ENCODE measurements around the gene AKNA.

AKNA gene

GRCh38 chr9:114355821-114356220 is 32.0 kb downstream of the AKNA start:
- no peak for DNase-seq

- DNase-seq, result no peak
These were observed 35.9 kb downstream of the AKNA start for GRCh38 chr9:114351932-114352331.

- no peak for DNase-seq
These were observed 37.0 kb downstream of the AKNA start for GRCh38 chr9:114350636-114351401.

GRCh38 chr9:114349713-114350480 is 37.9 kb downstream of the AKNA start:
- DNase-seq, result no peak

GRCh38 chr9:114348906-114349482 is 38.8 kb downstream of the AKNA start:
- peak; percentile 55 for DNase-seq

- DNase-seq, result no peak
These were observed 39.4 kb downstream of the AKNA start for GRCh38 chr9:114348261-114348905.

- DNase-seq, result no peak
These were observed 40.1 kb downstream of the AKNA start for GRCh38 chr9:114347675-114348074.

GRCh38 chr9:114346146-114346545 is 41.6 kb downstream of the AKNA start:
- DNase-seq, result no peak

- DNase-seq, result no peak
These were observed 42.2 kb downstream of the AKNA start for GRCh38 chr9:114345493-114346065.

GRCh38 chr9:114344692-114345091 is 43.1 kb downstream of the AKNA start:
- DNase-seq, result no peak

GRCh38 chr9:114344188-114344566 is 43.6 kb downstream of the AKNA start:
- no peak for DNase-seq

GRCh38 chr9:114343471-114344187 is 44.2 kb downstream of the AKNA start:
- DNase-seq, result no peak

- DNase-seq, result no peak
These were observed 44.9 kb downstream of the AKNA start for GRCh38 chr9:114342755-114343440.

- no peak for DNase-seq
These were observed 45.8 kb downstream of the AKNA start for GRCh38 chr9:114341991-114342390.

- no peak for DNase-seq
These were observed 46.5 kb downstream of the AKNA start for GRCh38 chr9:114341152-114341830.

GRCh38 chr9:114339130-114339908 is 48.5 kb downstream of the AKNA start:
- peak; percentile 66 for DNase-seq

GRCh38 chr9:114338187-114338586 is 49.6 kb downstream of the AKNA start:
- no peak for DNase-seq

- no peak for DNase-seq
These were observed 50.9 kb downstream of the AKNA start for GRCh38 chr9:114336699-114337395.

- DNase-seq, result no peak
These were observed 51.6 kb downstream of the AKNA start for GRCh38 chr9:114336157-114336556.

- DNase-seq, result no peak
These were observed 52.0 kb downstream of the AKNA start for GRCh38 chr9:114335745-114336144.
